CD4-positive, alpha-beta T cell treated with Interleukin-4 for 1 hour (primary cell): ENCODE data around the gene HOXD10.

Experiments used
- DNase-seq, 2 donors: peaks; one replicate each; pipeline ENCODE4 v3.0.0-alpha.2; 2020 to 2022

Gene HOXD10

DNA sequence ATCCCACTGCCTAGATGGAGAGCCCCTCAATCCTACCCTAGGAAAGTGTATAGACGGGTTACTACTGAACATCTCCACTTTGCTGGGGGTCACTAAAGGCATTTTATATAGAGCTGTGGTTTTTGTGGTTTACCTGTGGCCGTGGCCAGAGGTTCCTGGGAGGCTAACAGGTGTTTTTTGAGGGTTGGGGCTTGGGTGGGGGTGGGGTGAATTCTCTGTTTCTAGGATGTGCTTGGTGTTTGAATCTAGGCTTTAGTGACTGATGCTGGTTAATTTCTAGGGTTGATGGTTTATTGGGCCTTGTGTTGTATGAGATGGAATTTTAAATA is 20.6 kb downstream of the HOXD10 start:
- no peak for DNase-seq

DNA sequence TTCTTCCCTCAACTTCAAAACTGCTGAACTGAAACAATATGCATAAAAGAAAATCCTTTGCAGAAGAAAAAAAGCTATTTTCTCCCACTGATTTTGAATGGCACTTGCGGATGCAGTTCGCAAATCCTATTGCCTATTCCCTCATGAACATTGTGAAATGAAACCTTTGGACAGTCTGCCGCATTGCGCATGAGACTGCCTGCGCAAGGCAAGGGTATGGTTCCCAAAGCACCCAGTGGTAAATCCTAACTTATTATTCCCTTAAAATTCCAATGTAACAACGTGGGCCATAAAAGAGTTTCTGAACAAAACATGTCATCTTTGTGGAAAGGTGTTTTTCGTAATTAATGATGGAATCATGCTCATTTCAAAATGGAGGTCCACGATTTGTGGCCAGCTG is 21.3 kb downstream of the HOXD10 start:
- no peak for DNase-seq

DNA sequence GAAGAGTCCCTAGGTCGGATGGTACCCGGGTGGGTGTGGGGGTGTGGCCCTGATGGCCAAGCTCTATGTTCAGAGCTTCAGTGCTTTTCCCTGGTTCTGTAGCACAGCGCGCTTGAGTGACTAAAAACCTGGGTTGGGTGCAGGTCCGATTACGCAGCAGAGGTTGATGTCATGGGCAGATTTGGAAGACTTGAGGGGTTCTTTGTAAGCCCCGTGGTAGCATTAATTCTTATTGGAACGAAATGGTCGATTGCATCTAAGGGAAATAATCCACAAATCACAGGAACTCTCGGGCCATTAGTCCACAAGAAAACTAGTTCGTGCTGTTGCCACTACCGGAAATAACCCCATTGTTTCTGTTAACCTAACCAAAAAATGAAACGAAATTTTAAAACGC is 21.9 kb downstream of the HOXD10 start:
- no peak for DNase-seq

DNA sequence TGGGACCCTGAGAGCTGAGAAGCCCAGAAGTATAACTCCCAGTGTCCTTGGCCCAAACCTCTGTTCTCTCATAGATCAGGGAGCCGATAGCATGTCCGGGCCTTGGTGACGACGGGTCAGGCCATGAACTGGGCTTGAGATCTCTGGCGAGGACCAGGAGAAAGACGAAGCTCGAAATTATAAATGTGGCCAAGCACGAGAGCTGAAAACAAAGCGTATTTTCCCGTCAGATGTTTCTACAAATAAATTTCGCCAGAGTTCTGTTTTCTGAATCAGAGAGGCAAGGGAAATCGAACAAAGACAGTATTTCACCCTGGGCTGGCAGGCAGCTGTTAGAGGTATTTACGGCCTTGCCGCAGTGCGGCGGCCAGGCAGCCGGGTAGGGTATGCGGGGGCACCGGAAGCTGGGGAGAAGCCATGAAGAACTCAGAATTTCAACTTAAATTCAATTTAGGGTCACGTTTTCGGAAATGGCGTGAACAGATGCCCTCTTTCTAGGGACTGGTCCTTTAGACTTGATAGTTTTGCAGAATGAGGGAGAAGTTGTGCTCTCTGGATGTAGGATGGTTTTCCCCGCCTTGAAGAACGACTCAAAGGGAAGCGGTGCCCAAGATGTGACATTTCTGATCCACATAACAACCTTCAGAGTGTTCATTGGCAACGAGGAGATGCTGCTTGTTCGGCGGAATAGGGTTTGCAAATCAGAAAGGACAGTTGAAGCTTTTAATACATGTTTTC is 22.5 kb downstream of the HOXD10 start:
- no peak for DNase-seq

DNA sequence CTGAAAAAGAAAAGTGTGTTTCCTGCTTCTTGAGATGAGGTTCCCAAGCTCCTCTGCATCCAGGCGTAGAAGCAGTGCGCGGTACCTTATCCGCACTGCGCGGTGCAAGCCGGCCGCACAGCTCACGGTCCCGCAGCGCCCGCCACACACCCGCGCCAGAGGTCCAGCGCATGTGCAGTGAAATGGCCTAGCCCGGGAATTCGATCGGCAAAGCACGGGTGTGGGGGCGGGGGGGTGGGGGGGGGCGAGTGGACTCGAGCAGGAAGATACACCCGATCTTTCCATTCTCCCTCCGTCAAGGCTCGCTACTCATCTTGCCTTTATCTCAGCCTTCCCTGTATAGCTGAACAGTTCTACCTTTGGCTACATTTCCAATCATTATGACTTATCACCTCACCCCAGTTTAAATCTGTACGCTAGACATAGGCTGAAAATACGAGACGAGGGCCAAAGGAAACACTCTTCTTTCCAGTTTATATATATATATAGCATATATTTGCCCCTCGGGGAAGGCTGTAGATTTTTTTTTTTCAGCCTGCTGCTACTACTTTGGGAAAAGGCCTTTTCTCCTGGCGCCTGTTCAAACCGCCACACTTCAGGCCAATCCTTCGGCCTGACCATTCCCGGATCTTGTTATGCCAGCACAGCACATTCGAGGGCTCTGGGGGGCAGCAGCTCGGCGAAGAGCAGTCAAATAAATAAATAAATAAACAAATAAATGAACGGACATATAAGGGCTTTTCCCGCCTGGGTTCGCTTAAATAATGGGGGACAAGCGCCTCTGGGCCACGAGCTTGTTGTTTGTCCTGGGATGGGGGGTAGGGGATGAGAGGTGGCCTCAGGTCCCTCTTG is 23.3 kb downstream of the HOXD10 start:
- DNase-seq, result no peak

DNA sequence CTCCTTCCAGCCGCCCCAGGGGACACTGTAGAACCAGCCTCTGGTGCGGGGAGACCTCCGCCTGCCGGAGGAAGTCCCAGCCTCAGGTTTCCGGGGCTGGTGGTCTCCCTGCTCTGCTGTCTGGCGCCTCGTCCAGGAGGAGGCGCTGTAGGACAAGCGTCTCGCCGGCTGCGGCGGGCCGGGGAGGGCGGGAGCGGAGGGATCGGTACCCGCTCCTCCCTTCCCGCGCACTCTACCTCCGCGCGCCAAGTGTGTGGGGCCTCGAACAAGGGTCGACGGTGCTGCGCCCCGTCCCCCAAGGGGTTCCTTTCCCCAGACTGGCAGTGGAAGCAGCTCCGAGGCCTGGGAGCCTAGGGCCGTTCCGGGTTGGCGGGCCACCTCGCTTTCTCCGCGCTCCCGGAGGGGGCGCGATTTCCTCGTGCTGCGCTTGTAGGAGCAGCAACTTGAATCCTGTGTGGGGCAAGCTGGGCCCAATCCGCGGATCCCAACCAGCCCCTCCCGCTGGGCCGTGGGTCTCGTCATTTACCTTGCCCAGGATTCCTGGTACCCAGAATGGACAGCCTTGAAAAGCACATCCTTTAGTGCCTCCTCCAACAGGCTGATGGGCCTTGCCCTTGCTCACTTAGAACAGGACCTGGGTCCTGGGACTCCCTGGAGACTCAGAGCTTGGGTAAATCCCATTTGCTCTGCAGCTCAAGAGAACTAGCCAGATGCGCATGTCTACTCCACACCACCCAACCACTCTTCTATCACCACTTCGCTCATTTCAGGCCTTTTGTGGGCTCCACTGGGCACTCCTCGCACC is 24.1 kb downstream of the HOXD10 start:
- peak; percentile 53 to 59 for DNase-seq

DNA sequence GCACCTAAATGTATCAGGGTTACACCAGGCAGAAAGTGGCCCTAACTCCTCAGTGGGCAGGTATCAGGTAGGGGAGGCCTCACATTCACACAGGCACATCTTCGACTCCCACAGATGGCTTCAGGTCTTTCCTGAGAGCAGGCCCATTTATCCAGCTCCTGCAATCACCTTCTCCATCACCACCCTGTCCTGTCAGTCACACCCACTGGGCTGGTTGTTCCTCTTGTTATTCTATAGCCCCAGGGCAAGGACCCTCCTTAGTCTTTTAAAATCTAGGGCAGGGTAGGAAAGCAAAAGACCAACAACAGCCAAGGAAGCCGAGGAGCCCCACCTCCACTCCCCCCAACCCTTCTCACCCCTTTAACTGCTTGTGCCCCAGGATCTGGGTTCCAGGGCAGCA is 25.7 kb downstream of the HOXD10 start:
- no peak for DNase-seq

DNA sequence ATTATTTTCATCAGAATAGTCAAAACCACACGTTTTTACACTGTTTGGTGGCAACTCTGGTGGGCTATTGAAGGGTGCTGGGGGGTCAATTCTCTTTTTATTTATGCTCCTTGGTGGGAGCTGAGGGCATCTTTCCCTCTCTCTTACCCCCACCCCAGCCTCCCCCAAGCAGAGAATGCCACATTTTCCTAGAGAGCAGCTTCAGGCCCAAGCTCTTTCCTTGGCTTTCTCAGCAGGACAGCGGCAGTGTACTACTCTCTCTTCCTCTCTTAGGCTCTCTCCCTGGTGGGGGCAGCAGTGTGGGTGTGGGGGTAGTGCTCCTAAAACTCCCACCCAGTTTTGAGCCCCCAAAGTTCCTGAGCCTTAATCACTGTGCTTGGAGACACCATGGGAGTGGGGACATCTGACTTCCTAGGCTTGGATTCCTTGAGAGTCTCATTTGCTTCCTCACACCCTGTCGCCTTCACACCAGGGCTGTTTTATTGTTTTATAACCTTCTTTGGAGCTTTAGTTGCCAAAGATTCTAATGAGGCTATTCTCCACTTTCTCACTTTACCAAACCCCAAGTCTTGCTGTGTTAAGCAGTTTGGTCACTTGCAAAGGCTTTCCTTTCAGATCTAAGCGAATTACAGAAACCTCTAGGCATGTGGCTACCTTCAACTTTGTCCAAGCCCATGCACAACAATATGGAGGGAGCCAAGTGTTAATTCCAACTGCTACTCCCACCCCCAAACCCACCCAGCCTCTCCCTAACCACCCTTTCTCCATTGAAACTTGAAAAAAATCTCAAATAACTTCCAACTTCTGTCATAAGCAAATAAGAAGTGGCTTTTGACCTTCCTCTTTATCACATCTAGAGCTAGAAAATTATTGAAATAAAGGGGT is 28.7 kb downstream of the HOXD10 start:
- no peak for DNase-seq

DNA sequence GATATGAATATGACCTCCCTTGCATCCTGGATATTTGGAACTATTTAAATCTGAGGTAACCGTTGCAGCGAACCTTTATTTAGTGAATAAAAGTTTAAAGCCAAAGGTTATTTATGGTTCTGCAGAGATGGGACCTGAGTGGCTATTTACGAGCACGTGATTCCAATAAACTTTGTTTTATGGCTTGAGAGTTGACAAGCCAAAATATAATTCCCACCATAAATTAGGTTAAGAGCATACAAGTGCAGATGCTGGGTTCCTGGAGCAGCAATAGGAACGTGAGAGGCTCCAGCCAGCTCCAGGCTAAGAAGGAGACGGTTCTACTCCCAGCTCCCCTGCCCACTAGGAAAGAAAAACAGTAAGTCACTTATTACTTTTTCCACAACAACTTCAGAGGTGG is 29.5 kb downstream of the HOXD10 start:
- DNase-seq, result no peak

DNA sequence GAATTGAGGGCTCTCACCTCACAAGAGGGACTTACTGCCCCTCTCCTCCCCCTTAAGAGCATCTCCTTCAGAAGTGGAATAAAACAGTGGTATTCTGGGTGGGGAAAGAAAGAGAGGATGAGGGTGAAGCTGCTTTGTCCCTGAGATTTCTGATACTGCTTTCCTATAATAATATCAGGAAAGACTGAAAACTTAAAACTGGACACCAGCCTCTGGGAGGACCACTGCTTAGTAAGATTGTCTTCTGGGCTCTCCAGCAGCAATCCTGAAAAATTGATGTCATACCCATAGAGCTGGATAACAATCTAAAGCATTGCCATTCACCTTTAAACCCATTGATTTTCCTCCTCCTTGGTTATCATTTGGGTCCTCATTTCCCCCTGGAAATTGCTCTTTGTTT is 30.1 kb downstream of the HOXD10 start:
- no peak for DNase-seq

DNA sequence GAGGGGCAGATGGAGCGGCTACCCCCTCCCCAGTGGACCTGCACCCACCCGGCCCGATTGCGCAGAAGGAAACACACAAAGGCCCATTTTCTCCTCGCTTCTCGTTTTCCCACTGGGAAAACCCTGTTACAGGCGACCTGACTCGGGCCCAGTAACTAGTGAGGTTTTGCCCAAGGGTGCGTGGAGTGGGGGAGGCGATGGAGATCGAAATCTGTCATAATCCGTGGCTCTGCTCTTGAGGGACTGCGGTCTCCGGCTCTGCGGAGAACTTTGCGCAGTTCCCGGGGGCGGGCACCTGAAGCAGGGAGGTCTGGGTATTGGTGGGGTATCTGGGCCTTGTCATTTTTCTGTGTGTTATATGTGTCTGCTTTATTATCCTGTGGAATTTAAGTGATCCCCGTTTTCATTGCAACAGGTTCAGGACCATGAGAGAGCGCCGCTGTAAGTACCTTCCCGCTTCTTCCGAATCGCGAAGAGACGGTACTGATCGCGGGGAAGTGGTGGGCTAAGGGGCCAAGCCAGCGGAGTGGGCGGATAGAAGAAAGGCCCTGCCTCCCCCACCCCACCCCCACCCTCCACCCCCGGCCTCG is 30.7 kb downstream of the HOXD10 start:
- no peak for DNase-seq

DNA sequence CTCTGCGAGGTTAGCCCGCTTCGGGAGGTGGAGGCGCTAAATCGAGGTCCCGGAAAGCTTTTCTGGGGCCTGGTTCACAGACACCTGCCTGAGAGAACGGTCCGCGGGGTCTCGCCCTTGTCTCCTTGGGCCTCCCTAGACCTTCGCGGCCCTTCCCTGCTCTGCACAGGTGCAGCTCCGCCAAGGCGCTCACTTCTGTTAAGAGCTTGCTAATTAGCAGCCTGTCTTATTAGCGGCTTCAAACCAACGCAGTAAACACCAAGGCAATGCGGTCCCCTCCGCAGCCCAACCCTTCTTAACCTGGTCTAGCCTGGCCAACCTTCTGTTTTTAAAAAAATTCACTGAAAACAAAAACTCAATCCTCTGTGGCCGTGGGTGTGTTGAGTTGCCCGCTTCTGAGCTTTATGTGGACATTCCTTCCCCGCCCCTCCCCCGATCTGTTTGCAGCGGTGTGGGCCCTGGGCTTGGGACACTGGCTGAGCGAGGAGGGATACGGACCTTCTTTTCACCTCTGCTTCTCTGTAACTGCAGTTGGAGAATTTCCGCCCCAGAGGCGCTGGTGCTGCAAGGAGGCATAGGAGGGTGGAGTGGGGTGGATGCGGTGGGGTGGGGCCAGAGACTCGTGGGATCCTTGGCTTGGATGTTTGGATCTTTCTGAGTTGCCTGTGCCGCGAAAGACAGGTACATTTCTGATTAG is 31.4 kb downstream of the HOXD10 start:
- no peak for DNase-seq

DNA sequence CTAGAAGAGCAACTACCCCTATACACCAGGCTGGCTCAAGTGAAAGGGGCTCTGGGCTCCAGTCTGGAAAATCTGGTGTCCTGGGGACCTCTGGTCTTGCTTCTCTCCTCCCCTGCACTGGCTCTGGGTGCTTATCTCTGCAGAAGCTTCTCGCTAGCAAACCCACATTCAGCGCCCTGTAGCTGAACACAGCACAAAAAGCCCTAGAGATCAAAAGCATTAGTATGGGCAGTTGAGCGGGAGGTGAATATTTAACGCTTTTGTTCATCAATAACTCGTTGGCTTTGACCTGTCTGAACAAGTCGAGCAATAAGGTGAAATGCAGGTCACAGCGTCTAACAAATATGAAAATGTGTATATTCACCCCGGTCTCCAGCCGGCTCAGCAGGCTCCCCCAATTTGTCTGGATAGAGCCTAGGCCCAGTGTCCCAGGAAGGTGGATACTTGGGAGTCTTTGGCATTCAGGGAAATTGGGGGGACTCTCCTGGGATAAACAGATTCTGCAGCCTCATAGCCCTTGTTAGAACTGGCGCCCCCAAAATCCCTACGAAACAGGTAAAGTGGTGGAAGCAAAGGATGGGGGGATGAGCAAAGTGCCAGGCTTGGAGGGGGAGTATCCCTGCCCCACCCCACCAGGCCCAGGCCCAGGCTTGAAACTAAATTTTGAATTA is 32.3 kb downstream of the HOXD10 start:
- no peak for DNase-seq

DNA sequence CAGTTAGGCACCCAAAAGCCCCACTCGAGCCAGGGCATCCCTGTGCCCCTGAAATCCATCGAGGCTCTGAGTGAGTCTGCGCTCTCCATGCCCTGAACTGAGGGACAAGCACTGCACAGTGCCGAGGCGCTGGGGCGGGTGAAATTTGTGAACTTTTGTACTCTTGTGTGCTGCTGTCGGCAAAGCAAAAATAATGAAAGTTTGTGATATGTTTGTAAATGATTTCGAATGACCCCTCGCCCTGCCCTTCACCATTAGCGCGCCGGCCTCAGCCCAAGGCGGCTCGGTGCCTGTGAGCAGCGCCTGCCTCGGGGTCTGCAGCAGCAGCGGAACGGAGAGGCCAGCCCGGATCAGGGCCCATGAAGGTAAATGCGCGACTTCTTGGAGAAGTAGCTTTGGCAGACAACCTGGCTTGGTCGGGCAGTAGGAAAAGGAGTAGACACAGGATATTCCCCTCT is 32.9 kb downstream of the HOXD10 start:
- DNase-seq, result no peak

DNA sequence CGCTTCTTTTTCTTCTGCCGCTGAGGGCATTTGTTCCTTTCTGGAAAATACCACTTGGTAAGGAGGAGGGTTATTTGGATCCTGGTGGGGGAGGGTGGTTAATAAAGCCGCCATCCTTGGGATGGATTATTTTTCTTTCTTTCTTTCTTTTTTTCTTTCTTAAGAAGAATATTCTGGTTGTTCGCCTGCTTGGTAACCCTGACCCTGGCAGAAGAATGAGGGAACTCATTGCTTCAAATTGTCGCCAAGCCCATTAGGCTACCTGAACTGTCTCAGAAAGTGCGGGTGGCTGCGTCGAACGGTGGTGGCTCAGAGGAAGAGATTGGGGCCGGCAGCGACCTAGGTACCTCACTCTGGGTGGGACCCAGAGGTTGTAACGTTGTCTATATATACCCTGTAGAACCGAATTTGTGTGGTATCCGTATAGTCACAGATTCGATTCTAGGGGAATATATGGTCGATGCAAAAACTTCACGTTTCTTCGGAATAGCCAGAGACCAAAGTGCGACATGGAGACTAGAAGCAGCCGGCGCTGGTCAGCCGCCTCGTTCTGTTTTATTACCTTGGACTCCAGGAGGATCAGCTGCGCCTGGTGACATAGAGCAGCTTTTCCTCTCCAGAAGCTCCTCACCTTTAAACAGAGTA is 33.5 kb downstream of the HOXD10 start:
- DNase-seq, result no peak

DNA sequence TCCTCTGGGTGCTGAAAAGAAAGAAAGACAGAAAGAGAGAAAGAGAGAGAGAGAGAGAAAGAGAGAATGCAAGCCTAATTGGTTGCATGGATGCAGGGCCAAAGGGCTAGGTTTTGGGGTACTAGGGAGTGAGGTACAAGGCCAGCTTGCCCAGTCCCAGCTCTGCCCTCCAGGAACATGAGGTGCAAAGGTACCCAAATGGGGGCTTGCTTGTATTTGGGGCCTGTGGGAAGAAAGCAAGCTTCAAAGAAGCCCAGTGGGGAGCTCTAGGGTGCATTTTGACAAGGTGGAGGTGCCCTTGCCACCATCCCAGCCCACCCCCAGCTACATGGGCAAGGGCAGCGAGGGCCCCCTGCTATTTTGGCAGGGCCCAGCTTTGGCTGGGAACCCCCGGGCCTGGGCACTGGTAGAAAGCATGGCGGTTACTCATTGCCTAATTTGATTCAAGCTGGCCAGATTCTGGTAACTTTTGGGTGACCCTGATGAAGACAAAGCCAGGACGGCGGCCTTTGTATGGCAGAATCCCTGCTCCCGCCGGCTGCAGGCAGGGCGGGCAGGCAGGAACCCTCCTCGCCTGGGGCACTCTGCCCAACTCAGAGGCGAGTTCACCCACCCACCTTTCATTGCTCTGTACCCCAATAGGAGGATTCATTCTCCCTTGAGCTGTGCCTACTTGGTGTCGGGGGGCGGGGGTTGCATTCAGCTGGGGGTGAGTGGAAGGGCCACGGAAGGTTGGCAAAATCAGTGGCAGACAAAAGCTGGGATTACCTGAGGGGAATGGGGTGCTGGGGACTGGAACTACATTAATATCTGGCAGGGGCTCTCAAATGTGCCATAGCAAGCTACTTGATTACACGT is 34.2 kb downstream of the HOXD10 start:
- no peak for DNase-seq

DNA sequence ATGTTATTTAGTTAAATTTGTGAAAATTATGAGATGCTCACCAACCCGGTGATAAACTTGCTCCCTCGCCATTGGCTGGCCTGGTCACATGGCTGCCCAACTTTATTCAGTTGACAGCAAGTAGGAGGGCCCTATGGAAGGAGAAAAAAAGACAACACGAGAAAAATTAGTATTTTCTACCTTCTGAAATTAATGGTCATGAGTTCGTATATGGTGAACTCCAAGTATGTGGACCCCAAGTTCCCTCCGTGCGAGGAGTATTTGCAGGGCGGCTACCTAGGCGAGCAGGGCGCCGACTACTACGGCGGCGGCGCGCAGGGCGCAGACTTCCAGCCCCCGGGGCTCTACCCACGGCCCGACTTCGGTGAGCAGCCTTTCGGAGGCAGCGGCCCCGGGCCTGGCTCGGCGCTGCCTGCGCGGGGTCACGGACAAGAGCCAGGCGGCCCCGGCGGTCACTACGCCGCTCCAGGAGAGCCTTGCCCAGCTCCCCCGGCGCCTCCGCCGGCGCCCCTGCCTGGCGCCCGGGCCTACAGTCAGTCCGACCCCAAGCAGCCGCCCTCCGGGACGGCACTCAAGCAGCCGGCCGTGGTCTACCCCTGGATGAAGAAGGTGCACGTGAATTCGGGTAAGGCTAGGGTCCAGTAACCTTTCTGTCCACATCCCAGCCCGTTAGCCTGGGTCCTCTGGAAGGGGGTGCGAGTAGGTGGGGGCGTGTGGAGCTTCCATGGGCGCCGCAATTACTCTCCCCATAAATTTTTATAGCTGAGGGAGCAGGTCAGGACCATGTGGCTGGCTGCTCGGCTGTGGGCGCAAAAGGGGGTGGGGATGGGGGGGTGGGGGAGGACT is 35.1 kb downstream of the HOXD10 start, which contains the start of gene HOXD4:
TSS of gene HOXD4 (plus strand) at position 109 of the 846 bp plus-strand sequence. CDS start at position 193, 84 bp downstream.
- no peak for DNase-seq
